ENCODE results near the gene SLC39A6.

The SLC39A6 gene

DNA sequence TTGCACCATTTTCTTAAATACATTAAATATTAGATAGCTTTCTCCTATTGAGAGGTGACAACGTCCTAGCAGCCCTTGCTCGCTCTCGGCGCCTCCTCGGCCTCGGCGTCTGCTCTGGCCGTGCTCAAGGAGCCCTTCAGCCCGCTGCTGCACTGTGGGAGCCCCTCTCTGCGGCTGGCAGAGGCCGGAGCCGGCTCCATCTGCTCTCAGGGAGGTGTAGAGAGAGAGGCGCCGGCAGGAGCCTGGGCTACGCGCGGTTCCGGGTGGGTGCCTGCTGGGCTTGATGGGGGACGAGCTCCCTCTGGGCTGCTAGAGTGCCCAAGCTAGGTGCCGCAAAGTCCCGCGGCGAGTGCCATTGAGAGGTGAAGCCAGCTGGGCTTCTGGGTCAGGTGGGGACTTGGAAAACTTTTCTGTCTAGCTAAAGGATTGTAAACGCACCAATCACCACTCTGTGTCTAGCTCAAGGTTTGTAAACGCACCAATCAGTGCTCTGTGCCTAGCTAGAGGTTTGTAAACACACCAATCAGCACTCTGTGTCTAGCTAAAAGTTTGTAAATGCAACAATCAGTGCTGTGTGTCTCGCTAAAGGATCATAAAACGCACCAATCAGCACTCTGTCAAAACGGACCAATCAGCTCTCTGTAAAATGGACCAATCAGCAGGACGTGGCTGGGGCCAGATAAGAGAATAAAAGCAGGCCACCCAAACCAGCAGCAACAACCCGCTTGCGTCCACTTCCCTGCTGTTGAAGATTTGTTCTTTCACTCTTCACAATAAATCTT, 64.9 kb downstream of the SLC39A6 start:
- DNase-seq (ENCODE audit: low read depth in 2 of 2, low spot score in 1 of 2): no peak

DNA sequence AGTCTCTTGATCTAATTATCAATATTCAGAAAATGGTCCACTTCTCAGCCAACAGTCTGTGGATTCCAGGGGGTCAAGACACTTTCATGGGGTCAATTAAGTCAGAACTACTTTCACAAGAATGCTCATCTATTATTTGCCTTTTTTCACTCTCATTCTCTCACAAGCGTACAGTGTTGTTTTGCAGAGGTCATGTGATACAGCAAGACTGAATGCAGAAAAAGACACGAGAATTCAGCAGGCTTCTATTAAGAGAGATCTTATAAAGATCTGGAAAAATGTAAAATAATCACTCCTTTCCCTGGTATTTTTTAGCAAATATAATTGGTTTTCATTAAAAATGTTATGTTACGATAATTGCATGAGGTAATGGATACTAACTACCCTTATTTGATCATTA, 70.5 kb downstream of the SLC39A6 start:
- DNase-seq (ENCODE audit: low read depth in 2 of 2, low spot score in 1 of 2): no peak
